ENCODE data around the gene PSMD5. TPM values are rescaled to one million over a fixed set of nuclear protein-coding genes. Genes with fewer than 3 reads are reported as not detected.
A peak's percentile ranks its signal among the peaks of the same experiment; 100 is the strongest.

PSMD5 gene
- total and polyA plus RNA-seq, 10 of the 15 experiments (the other 5 are each of a cell fraction or from before 2014, with no cell fraction given): 8.8 to 47.7 (median 25.1) TPM

DNA sequence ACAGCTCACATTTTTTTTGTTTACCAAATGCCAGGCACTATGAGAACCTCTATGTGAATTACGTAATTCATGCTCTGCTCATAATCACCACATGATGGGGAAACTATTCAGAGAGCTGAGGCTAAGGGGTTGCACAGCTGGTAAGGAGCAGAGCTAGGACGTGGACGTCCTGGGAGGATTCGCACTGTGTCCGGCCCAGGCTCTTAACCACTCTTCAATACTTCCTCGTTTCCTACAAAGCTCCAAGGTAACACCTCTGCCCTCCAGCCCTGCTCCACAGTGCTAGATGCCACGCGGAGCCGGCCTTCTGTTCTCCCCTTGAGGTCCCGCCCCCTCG lies 25.6 kb upstream of the PSMD5 start:
- ChIA-PET RAD21 (ENCODE audit: unreplicated experiment) (interaction anchor here (0.9 to 3.7 kb wide), 8 partner anchors 25 to 113 kb away, joined by 3 to 34 read pairs (median 6); partner anchors contain the start of gene FBXW2), POLR2A (interaction anchor here (0.8 to 2.4 kb wide), 6 partner anchors 23 to 108 kb away, joined by 3 to 11 read pairs (median 4); partner anchors contain the start of gene TRAF1), CTCF (interaction anchor here (0.9 to 6.0 kb wide), 10 partner anchors 14 to 255 kb away, joined by 3 to 70 read pairs (median 10); no protein-coding TSS in a partner anchor), SMC1A (ENCODE audit: uncharacterized antibody, unreplicated experiment) (interaction anchor here (0.9 to 4.6 kb wide), 12 partner anchors 11 to 203 kb away, joined by 3 to 57 read pairs (median 4); no protein-coding TSS in a partner anchor)
- H3K4me2 ChIP-seq (ENCODE audit: control insufficient read depth, insufficient read depth): peak overlapping the region; percentile 87
- H3K4me1 ChIP-seq (ENCODE audit: control insufficient read depth, insufficient read depth, low read length): peaks cover 11% of the 10 kb centered on the region
- DNase-seq (ENCODE audit: low read depth, low spot score): no peak
- H3K9ac ChIP-seq (ENCODE audit: control insufficient read depth, insufficient read depth, low read length): peak overlapping the region; percentile 7; the same call in 1 of the 2 replicates
- no peak for TF ChIP-seq TARDBP (IDR thresholded peaks at IDR 0.05; ENCODE audit: borderline replicate concordance)
- TF ChIP-seq, protein P1, sequence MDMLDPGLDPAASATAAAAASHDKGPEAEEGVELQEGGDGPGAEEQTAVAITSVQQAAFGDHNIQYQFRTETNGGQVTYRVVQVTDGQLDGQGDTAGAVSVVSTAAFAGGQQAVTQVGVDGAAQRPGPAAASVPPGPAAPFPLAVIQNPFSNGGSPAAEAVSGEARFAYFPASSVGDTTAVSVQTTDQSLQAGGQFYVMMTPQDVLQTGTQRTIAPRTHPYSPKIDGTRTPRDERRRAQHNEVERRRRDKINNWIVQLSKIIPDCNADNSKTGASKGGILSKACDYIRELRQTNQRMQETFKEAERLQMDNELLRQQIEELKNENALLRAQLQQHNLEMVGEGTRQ (IDR thresholded peaks at IDR 0.05; ENCODE audit: borderline replicate concordance, low read depth, low read length): no peak
- TF ChIP-seq LARP7 (IDR thresholded peaks at IDR 0.05): no peak
- TF ChIP-seq HDGF (IDR thresholded peaks at IDR 0.05): peak; percentile 44
- TF ChIP-seq ATF7 (IDR thresholded peaks at IDR 0.05; ENCODE audit: low read depth): peak; percentile 60
- no peak for TF ChIP-seq EP300 (IDR thresholded peaks at IDR 0.05; ENCODE audit: borderline replicate concordance in 1 of 2, control insufficient read depth in 1 of 2, low read depth in 2 of 2, low read length in 2 of 2)
- H3K27ac ChIP-seq (ENCODE audit: control insufficient read depth, insufficient read depth): no peak overlapping the region
- peak; percentile 11 for ATAC-seq
- no peaks in the 10 kb centered on the region for H3K9me3 ChIP-seq (replicated peaks; ENCODE audit: control insufficient read depth, insufficient read depth, low read length)
- no peak for FAIRE-seq
- no peaks in the 10 kb centered on the region for H4K20me1 ChIP-seq (ENCODE audit: control insufficient read depth, insufficient read depth)
- no TSS peak for BruUV-seq (replicated peaks)
- peaks cover 16 to 34% of the 10 kb centered on the region in 2 experiments for H3K36me3 ChIP-seq (ENCODE audit: control insufficient read depth in 2 of 2, insufficient read depth in 2 of 2, low read length in 1 of 2)
- 20% methylated on average over 9 of the region's 11 CpGs for WGBS (ENCODE audit: insufficient coverage, insufficient replicate concordance, low lambda C conversion rate, missing lambda C conversion rate)
- peak overlapping the region; percentile 62 for H2AFZ ChIP-seq (ENCODE audit: control insufficient read depth, low read depth, low read length)
- H3K4me3 ChIP-seq: peak overlapping the region; percentile 50
- H3K79me2 ChIP-seq (ENCODE audit: control insufficient read depth, insufficient read depth, low read length): no peaks in the 10 kb centered on the region; the same call in none of the 2 replicates
- H3K27me3 ChIP-seq (replicated peaks in 1 of 2; ENCODE audit: control insufficient read depth in 2 of 2, insufficient read depth in 2 of 2, low read length in 1 of 2): no peaks in the 10 kb centered on the region
- intact Hi-C loops (cut with micrococcal nuclease; ENCODE audit: unreplicated experiment) (loop anchor here (2.0 kb wide), 2 partner anchors 26 to 68 kb away; partner anchors contain the start of gene PSMD5), in situ Hi-C loops (cut with MboI) (no loop called here)

Data from GM12878 (cell line).